Stimulated activated CD8-positive, alpha-beta memory T cell treated with anti-CD3 and anti-CD28 coated beads, Interleukin-7, amount 100 ng/mL, for 24 hours (primary cell): ENCODE data around the gene EMX1.

ENCODE experiments used
- DNase-seq: peaks from one replicate; pipeline ENCODE4 v3.0.0-alpha.2; 2020; ENCODE audit warnings: low read depth

Gene EMX1

DNA sequence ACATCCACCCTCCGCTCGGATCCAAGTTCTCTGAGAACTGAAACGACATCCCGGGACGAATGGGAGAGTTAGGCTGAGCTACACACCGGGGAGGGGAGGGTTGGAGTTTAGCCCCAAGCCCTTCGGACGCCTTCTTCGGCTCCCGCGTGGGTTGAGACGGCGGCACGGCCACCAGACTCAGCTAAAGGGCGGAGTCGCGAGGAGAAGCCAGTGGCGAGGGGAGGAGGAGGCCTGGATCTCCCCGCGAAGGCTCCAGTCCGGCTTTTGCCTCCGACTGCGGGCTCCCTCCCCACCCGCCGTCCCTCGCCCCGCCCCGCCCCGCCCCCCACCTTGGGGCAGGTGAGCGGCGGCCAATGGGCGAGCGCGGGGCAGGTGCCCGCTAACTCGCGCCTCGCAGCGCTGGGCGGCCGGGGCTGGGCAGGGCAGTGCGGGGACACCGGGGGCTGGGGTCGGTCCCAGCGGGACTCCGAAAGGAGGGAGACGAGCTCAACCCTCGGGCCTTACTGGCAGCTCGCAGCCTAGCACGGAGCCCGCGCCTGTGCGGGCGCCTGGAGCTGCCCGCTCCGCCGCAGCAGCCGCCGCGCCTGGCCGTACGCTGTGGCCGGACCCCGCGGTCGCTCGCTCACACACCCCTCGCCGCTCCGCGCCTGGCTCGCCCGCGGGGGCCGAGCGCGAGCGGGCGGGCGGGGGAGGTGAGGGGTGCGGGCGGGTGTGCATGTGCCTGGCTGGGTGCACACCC lies at the start of gene EMX1:
EMX1 (plus strand) TSS at position 382 of the 739 bp plus-strand sequence; CDS start at position 716, 334 bp downstream.
- no peak for DNase-seq

DNA sequence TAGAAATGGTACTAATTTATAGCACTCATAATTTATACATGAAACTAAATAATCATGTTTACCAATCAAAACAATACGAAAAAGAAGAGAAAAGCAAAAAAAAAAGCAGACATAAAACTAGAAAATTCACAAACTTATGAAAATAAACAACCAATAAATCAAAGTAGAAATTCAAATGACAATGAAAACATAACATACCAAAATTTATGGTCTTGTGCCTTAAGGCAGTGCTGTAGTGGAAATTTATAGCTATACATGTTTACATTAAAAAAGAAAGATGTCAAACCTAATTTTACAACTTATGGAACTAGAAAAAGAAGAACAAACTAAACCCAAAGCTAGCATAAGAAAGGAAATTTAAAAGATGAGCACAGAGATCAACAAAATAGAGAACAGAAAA lies 46.3 kb upstream of the EMX1 start:
- no peak for DNase-seq

DNA sequence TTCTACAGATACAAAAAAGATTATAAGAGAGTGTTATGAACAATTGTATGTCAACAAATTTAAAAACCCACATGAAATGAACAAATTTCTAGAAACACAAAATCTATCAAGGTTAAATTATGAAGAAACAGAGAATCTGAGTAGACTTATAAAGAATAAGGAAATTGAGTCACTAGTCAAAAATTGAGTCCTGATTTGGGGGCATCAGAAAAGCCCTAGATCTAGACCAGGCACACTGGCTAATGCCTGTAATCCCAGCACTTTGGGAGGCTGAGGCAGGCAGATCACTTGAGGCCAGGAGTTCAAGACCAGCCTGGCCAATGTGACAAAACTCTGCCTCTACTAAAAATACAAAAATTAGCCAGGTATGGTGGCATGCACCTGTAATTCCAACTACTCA lies 45.4 kb upstream of the EMX1 start:
- no peak for DNase-seq

DNA sequence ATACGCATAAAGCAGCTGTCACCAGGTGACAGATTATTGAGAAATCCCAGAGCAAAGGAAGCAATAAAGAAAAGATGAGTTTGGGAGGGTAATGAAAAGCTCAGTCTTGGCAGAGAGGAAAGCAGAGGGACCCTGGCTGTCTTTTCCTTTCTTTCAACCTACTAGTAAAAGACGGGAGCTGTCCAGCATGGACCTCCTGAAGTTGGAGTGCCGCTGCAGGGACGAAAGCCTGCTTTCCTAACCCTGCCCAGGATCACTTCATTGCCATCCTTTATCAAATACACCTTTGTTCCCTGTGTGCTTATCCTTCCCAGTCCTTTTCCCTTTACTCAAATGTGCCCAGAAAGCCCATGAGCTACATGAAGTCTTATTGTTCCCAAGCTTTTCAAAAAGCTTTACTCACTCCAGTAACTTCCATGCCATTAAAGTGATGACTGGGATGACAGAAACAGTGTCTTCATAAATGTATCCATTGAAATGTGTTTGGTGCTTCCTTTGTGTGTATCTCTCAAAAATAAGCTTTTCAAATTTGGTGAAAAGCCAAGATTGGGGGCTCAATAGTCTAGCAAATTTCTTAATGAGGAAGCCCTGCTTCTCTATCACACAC lies 33.9 kb upstream of the EMX1 start:
- no peak for DNase-seq

DNA sequence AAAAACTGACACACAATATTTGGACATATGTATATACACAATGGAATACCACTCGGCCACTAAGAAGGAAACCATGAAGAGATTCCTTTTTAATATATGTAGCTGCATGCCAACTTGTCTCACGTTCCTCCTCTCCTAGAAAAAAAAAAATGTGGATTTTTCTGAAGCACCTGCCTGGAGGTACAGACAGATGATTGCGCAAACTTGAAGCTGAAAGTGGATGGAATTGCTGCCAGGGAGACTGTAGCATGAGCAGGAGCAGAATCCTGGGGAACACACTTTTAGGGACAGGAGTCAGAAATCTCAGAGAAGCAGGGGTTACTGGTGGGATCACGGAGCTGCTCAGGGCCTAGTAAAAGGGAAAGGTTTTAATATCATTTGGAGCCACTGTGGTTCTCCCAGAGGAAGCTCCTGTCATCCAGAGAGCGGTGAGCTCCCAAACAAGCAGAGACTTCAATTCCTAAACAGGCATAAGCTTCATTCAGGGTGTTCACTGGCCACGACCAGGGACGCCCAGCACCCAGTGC lies 30.8 kb upstream of the EMX1 start:
- DNase-seq, result no peak

DNA sequence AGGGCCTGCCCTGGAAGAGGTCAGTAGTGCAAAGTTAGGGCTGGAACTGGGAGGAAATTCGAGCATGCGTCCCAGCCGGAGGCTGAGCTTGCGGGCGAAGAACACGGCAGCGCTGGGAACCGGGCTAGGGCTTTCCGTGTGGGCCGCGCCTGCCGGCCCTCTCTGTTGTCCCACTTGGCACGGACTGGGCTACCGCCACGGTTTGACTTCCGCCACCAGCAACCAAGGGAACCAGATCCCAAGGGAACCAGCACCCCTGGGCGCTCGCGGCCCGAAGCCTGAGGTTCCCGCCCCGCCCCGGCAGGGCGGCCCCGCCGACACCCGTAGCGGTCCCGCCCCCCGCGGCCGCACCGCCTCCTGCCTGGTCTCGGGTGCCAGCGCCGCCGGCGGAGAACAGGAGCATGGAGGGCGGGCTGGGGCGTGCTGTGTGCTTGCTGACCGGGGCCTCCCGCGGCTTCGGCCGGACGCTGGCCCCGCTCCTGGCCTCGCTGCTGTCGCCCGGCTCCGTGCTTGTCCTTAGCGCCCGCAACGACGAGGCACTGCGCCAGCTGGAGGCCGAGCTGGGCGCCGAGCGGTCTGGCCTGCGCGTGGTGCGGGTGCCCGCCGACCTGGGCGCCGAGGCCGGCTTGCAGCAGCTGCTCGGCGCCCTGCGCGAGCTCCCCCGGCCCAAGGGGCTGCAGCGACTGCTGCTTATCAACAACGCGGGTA lies 30.1 kb upstream of the EMX1 start, which contains the start of gene SPR:
SPR (plus strand) TSS at position 377 of the 708 bp plus-strand sequence; CDS start at position 402, 25 bp downstream.
- DNase-seq, result no peak

DNA sequence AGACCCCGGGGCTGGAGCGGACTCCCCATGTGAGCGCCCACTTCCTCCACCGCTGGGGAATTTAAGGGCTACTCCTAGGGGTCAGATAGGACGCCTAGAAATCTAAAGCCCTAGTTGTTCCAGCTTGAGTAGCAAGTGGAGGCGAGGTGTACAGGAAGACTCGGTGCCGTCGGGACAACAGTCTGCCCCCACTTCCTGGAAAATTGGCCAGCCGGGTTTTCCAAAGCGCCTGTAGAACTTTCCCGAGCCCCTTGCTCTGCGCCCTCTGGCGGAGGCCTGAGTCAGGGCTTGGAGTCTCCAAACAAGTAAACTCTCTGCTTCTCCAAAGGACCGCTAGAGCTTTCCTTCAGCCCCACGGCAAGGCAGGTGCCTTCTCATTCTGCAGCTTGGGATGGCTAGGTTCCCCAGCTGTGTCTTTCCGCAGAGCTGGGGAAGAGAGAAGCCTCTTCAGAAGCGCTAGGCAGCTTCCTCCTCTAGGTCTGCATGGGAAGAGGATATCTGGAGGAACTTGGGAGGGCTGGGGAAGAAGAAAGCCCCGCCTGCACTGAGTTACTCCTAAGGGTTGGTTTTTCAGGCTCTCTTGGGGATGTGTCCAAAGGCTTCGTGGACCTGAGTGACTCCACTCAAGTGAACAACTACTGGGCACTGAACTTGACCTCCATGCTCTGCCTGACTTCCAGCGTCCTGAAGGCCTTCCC lies 29.4 kb upstream of the EMX1 start:
- DNase-seq, result peak; percentile 47

DNA sequence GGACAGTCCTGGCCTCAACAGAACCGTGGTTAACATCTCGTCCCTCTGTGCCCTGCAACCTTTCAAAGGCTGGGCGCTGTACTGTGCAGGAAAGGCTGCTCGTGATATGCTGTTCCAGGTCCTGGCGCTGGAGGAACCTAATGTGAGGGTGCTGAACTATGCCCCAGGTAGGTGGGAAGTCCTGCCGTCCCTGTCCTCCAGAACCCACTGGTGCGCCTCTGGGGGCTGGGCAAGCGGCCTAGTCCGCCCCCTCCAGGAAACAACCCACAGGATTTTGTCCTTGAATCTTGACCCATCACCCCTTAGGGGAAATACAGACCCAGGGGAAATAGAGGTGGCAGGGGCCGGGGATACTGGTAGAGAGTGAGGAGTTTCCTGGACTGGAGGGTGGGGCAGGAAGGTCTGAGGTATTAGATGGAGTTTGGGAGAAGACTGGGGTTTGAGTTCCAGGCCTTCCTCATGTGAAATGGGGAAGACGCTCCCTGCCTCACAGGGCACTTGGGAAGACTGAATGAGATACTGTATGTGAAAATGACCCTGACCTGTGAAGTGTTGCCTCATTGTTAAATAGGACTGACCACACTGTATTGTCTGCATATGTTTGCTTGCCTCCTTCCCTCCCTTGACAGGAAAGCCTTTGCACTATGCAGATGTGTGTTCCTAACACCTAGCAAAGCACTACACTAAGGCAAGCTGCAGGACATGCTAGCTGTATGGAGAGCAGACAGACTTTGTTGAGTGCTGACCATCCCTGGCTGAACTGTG lies 28.7 kb upstream of the EMX1 start:
- no peak for DNase-seq

DNA sequence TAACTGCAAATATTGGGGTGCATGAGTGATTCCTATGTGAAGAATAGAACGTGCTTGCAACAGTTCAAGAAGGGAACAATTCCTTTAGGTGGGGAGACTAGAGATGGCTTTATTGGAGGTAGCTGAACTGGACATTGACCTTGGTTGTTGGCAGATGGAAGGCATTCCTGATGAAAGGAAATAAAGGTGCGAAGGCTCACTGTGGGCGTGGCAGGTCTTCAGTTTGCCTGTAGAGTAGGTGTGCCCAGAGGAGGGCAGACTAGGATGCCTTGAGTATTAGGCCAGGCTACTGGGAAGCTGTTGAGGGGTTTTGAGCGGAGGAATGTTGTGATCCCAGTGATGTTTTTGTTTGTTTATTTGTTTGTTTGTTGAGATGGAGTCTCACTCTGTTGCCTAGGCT lies 27.3 kb upstream of the EMX1 start:
- no peak for DNase-seq

DNA sequence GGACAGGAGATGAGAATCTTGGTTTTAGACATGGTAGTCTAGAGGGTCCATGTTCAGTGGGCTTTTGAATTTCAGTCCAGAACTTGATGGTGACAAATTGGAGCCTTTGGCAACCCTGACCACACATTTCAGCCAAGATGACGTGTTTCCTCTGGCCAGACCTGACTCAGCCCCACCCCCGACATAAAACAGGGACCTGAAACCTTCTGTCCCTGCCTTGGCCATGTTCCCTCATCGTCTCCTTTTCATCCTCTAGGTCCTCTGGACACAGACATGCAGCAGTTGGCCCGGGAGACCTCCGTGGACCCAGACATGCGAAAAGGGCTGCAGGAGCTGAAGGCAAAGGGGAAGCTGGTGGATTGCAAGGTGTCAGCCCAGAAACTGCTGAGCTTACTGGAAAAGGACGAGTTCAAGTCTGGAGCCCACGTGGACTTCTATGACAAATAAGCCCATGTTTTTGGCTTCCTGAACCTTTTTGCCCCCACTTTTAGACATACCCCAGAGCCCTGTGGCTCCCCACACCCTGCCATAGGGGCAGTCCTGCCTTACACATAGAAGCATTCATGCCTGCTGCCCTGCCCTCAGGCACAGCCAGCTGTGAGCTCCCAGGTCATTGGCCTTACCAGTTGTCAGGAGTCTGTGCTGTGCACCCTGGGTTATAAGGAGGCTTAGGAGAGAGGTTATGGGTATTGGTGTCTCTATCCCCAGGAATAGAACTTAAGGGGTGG lies 26.1 kb upstream of the EMX1 start:
- DNase-seq, result no peak

DNA sequence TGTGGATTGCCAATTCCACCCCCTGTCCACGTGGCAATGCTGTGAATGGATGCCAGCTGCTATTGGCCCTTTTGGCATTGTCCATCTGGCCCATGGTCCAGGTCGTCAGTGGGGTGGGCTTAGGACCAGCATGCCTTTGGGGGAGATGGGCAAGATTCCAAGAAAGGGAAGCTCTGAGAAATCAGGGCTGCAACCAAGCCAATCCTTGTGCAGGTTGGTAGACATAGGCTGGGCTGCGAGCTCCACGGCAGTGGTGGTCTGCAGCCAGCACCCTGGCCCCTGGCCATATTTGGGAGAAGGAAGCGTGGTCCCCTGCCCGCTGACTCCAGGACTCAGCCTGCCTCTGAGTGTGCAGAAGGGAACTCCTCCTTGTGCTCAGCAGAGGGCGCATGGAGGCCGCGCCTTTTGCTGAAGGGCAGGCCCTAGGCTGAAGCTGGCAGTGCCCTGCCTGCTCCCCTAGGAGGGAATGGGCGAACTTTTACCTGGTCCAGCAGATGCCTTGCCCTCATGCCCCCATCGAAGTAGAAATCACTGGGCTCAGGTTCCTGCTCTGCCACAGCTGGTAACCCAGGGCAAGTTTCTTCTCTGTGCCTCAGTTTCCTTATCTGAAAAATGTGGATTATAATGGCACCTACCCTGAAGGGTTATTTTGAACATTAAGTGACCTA lies 24.7 kb upstream of the EMX1 start:
- DNase-seq, result no peak

DNA sequence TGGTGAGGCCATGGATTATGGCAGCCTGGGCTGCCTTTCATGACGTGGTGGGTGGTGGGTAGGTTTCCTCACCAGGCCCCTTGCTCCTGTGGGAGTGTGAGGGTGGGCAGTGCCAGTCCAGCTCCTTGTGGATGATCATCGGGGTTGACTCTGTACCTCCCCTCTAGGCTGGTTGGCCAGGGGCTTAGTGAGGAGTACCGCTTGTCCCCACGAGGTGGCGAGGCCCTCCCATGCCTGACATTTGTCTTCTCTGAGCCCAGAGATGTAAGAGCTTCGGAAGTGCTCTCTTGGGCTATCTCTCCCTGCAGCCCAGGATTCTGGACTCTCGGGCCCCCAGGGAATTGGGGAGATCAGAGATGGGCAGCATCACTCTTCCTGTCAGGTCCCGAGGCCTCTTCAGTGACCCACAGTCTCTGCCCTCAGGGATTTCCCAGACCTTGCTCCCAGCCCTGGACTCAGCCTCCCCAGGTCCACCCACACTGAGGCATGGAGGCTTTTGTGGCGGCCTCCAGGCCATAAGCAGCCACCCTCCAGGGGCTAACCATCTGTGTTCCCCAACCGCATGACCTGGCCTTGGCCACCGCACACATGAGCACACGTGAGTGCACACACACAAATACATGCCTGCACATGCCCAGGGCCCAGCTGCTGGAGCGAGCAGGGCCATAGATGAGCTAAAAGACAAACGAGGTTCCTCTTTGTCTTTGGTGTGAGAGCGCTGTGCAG lies 23.6 kb upstream of the EMX1 start:
- DNase-seq, result no peak

DNA sequence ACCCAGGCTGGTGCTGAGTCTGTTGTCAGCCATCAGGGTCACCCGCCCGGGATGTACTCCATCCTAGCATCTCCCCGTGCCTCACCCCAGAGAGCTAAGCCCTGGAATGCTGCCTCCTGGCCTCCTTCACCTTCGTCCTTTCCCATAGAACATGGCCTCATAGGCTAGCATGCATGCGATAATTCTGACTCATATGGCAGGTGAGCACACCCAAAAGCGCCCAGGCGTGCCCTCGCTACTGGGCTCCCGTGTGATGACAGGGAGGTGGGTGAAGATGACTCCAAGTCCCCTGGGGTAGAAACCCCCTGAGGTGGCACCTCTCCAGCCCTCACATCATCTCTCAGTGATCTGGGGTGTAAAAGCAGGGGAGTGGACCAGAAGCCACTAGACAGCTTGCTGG lies 22.8 kb upstream of the EMX1 start:
- no peak for DNase-seq

DNA sequence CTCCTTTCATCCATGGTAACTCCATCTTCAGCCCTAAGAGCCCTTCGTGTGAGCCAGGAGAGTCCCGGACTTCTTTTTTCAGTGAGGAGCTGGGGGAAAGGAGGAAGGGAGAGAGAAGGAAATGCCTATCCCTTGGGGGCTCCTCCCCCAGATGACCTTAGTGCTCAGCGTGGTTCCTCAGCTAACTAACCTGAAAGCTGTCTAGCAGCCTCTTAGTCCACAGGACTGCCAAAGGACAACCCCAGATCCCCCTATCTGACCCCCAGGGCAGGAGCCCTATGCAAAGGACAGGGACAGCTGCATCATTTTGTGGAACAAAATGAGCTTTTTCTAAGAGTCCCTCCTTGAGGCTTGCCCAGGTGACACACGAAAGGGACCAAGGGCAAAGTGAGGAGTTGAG lies 22.2 kb upstream of the EMX1 start:
- DNase-seq, result no peak

DNA sequence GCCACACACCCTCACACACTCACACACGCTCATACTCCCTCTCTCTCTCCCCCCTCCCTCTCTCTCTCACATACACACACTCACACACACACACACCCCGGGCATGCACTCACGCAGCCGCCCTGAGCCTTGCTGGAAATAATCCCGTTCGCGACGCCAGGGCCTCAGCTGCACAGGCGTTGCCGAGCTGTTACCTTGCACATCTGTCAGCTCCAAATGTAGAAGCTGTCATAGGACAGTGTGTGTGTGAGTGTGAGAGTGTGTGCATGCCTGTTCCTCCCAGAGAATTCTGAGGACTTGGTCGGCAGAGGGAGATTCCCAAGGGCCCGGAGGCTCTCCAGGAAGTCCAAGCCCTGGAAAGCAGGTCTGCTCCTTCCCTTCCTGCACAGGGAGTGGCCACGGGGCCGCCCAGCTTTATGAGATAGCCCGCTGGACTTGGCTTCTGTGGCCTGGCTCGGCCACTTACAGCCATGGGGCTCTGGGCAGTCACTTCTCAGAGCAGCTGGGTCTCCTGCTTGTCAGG lies 21.5 kb upstream of the EMX1 start:
- DNase-seq, result no peak

DNA sequence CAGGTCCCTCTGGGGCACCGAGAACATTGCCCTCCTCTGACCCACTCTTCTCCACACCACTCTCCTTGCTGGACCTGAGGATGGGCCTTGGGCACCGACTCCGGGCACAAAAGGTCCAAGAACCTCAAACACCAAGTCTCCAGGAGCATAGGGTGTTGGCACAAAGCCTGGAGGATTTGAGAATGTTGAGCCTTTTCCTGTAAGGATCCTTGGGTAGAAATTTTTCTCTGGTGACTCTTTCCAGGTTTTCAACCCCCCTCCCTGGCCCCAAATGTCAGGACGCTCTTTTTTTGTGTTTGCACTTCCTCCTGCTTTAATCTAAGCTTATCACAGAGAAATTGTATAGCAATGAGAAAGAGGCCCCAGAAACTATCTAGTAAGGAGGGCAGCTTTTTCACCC lies 20.9 kb upstream of the EMX1 start:
- DNase-seq, result no peak

DNA sequence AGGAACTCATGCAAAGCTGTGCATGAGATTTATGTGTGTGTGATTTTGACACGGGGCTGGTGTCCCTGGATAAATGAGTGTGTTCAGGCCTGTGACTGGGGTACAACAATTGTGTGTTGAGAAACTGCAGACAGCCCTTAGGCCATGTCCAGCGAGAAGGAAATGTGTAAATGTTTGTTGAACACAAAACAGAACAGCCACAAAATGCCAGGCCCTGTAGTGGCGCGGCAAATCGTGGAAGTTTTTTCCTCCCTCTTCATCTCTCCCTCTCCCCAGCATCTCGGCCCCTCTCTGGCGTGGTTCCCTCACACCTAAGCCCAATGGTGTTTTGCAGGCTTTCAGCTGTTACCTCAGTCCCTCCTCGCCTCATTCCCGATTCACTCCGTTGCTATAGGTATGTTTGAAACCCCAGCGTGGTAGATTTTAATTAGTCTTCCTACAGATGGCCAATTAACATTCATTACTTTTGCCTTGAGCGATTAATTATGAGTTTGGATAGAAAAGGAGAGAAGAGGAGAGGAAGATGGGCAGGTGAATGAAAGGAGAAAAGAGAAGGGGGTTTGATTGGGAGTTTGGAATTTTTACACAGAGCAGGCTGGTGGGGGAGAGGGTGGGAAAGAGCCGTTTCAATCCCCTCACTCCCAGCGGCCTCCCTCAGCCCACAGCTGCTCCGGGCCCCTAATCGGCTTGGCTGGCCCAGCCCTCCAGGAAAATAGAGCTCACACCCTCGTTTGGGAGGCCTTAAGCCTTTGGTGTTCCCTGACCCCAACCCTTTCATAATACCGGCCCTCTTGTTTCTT lies 19.3 kb upstream of the EMX1 start:
- DNase-seq, result no peak

DNA sequence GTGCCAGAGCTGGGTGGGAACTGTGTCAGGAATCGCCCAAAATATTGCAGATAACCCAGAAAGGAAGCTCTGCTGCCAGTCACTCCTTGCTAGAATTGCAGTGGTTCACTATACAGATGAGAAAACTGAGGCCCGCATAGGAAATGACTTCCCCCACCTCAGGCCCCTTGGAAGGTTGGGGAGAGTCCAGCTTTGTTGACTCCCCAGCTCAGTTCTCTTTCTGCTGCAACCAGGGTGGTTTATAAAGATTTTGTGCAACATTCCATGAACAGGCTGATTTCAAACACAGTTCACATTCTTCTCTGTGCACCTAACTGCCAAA lies 18.8 kb upstream of the EMX1 start:
- DNase-seq, result no peak
